Gastroesophageal sphincter (tissue), 3 donors: Measurements from ENCODE around the gene CLDN12.

Experiments used
- CTCF ChIP-seq, 4 experiments: fragments of 200-600 bp in 2 of 4; fragments of 450-650 bp in 2 of 4; sonication (generic) in 1 of 4; IDR thresholded peaks; one replicate each; pipeline ENCODE4 v1.5.1; 2017 to 2019; ENCODE audit warnings: antibody characterized with exemption in 4 of 4, mild to moderate bottlenecking in 2 of 4, moderate library complexity in 2 of 4
- EP300 ChIP-seq: sonication (generic); formaldehyde crosslinking; IDR thresholded peaks from one replicate; pipeline ENCODE4 v1.6.1; 2017; ENCODE audit warnings: antibody characterized with exemption, mild to moderate bottlenecking
- POLR2A ChIP-seq, 2 donors: fragments of 450-650 bp; IDR thresholded peaks; one replicate each; pipeline ENCODE4 v1.6.1; 2017; ENCODE audit warnings: antibody characterized with exemption in 2 of 2, mild to moderate bottlenecking in 2 of 2, moderate library complexity in 1 of 2
- POLR2AphosphoS5 ChIP-seq: sonication (generic); formaldehyde crosslinking; IDR thresholded peaks from one replicate; pipeline ENCODE4 v1.6.1; 2017; ENCODE audit warnings: antibody characterized with exemption

GRCh38 chr7:90411510-90411909, 8.2 kb downstream of the CLDN12 start:
- TF ChIP-seq EP300 = no peak
- no peak for TF ChIP-seq CTCF (IDR thresholded peaks at IDR 0.05)
- no peak for TF ChIP-seq POLR2A (IDR thresholded peaks at IDR 0.05)
- no peak for TF ChIP-seq POLR2AphosphoS5
